ENCODE measurements around the gene SFMBT2.

Gene SFMBT2

DNA sequence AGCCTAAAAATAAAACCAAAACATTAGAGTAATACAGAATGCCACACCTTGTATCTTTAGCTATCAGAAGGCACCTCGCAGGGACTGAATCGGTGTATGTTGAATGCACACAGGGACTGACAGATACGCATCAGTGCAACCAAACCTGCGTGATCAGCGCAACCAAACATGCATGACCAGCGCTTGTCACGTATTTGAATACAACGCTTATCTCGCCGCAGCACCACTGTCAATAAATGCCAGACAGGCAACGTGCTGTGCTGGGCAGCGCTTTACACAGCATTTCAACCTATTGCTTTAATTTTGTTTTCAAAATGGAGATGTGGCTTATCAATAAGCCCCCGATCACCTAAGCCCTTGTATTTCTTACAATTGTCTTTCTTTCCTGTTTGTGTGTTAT, 242.4 kb downstream of the SFMBT2 start:
- TF ChIP-seq TAF1 (IDR thresholded peaks at IDR 0.05; ENCODE audit: low read depth) (no peak), YY1 (IDR thresholded peaks at IDR 0.05; ENCODE audit: low read depth) (no peak), CREB1 (IDR thresholded peaks at IDR 0.05; ENCODE audit: low read depth) (no peak), REST (IDR thresholded peaks at IDR 0.05; ENCODE audit: low read depth) (no peak), ZBTB7A (IDR thresholded peaks at IDR 0.05; ENCODE audit: low read depth) (no peak), TEAD4 (IDR thresholded peaks at IDR 0.05) (no peak), TCF12 (IDR thresholded peaks at IDR 0.05; ENCODE audit: low read depth) (no peak), NFIC (IDR thresholded peaks at IDR 0.05) (no peak), EP300 (IDR thresholded peaks at IDR 0.05; ENCODE audit: borderline replicate concordance) (no peak), CEBPB (IDR thresholded peaks at IDR 0.05) (no peak)
- TF ChIP-seq, protein P1, sequence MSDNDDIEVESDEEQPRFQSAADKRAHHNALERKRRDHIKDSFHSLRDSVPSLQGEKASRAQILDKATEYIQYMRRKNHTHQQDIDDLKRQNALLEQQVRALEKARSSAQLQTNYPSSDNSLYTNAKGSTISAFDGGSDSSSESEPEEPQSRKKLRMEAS (IDR thresholded peaks at IDR 0.05), result no peak
- TF ChIP-seq, protein P2, sequence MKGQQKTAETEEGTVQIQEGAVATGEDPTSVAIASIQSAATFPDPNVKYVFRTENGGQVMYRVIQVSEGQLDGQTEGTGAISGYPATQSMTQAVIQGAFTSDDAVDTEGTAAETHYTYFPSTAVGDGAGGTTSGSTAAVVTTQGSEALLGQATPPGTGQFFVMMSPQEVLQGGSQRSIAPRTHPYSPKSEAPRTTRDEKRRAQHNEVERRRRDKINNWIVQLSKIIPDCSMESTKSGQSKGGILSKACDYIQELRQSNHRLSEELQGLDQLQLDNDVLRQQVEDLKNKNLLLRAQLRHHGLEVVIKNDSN (IDR thresholded peaks at IDR 0.05), result no peak

- TF ChIP-seq CREB1 (IDR thresholded peaks at IDR 0.05; ENCODE audit: low read depth) (no peak), CEBPB (IDR thresholded peaks at IDR 0.05) (no peak), RAD21 (IDR thresholded peaks at IDR 0.05; ENCODE audit: low read depth) (no peak), FOXM1 (IDR thresholded peaks at IDR 0.05; ENCODE audit: borderline replicate concordance, low read depth) (no peak), REST (IDR thresholded peaks at IDR 0.05; ENCODE audit: low read depth) (no peak), TCF12 (IDR thresholded peaks at IDR 0.05; ENCODE audit: low read depth) (no peak), TAF1 (IDR thresholded peaks at IDR 0.05; ENCODE audit: low read depth) (no peak), NFIC (IDR thresholded peaks at IDR 0.05) (no peak), YY1 (IDR thresholded peaks at IDR 0.05; ENCODE audit: low read depth) (no peak), ZBTB7A (IDR thresholded peaks at IDR 0.05; ENCODE audit: low read depth) (no peak), EGR1 (IDR thresholded peaks at IDR 0.05) (no peak), EP300 (IDR thresholded peaks at IDR 0.05; ENCODE audit: borderline replicate concordance) (no peak), TEAD4 (IDR thresholded peaks at IDR 0.05) (no peak)
- TF ChIP-seq, protein P1 (IDR thresholded peaks at IDR 0.05), result no peak
- TF ChIP-seq, protein P2 (IDR thresholded peaks at IDR 0.05), result no peak
These were observed 245.2 kb downstream of the SFMBT2 start for GRCh38 chr10:7165500-7166177.

- TF ChIP-seq, protein P1 (IDR thresholded peaks at IDR 0.05), result no peak
- TF ChIP-seq REST (IDR thresholded peaks at IDR 0.05; ENCODE audit: low read depth) (no peak), FOXM1 (IDR thresholded peaks at IDR 0.05; ENCODE audit: borderline replicate concordance, low read depth) (no peak), NFIC (IDR thresholded peaks at IDR 0.05) (no peak), TEAD4 (IDR thresholded peaks at IDR 0.05) (no peak), CEBPB (IDR thresholded peaks at IDR 0.05) (no peak), ZBTB7A (IDR thresholded peaks at IDR 0.05; ENCODE audit: low read depth) (no peak), EP300 (IDR thresholded peaks at IDR 0.05; ENCODE audit: borderline replicate concordance) (no peak), YY1 (IDR thresholded peaks at IDR 0.05; ENCODE audit: low read depth) (no peak), TAF1 (IDR thresholded peaks at IDR 0.05; ENCODE audit: low read depth) (no peak), CREB1 (IDR thresholded peaks at IDR 0.05; ENCODE audit: low read depth) (no peak), TCF12 (IDR thresholded peaks at IDR 0.05; ENCODE audit: low read depth) (no peak), RAD21 (IDR thresholded peaks at IDR 0.05; ENCODE audit: low read depth) (no peak), EGR1 (IDR thresholded peaks at IDR 0.05) (no peak)
- TF ChIP-seq, protein P2 (IDR thresholded peaks at IDR 0.05), result no peak
These were observed 245.9 kb downstream of the SFMBT2 start for GRCh38 chr10:7164955-7165354.

Data from Ishikawa (cell line).